Hepatocyte (in vitro differentiated cells): ENCODE measurements around the gene PRR23E. TPM values are rescaled to one million over a fixed set of nuclear protein-coding genes. Genes with fewer than 3 reads are reported as not detected.

Source experiments
- DNase-seq: peaks from one replicate; pipeline ENCODE4 v3.0.0-alpha.2; 2016; ENCODE audit warnings: low spot score
- H2AFZ ChIP-seq: fragments of 200-600 bp; sonication (generic); 2 replicates; pipeline ENCODE4 v1.6.0; 2016; ENCODE audit warnings: antibody characterized with exemption, mild to moderate bottlenecking
- H3K27ac ChIP-seq: fragments of 200-600 bp; sonication (generic); 2 replicates; pipeline ENCODE4 v1.5.1; 2016; ENCODE audit warnings: mild to moderate bottlenecking
- H3K27me3 ChIP-seq: fragments of 200-600 bp; sonication (generic); 2 replicates; pipeline ENCODE4 v1.6.1; 2016
- H3K36me3 ChIP-seq: fragments of 200-600 bp; sonication (generic); replicated peaks from 2 replicates; pipeline ENCODE4 v1.5.1; 2016; ENCODE audit warnings: low read depth; ENCODE audit not compliant: insufficient read depth
- H3K4me1 ChIP-seq: fragments of 200-600 bp; sonication (generic); 2 replicates; pipeline ENCODE4 v1.5.1; 2016; ENCODE audit warnings: mild to moderate bottlenecking, moderate library complexity; ENCODE audit not compliant: insufficient read depth
- H3K4me2 ChIP-seq: fragments of 200-600 bp; sonication (generic); 2 replicates; pipeline ENCODE4 v1.6.0; 2016
- H3K4me3 ChIP-seq: fragments of 200-600 bp; sonication (generic); 2 replicates; pipeline ENCODE4 v1.5.1; 2016; ENCODE audit warnings: mild to moderate bottlenecking
- H3K79me2 ChIP-seq: fragments of 200-600 bp; sonication (generic); 2 replicates; pipeline ENCODE4 v1.6.0; 2017; ENCODE audit warnings: mild to moderate bottlenecking
- H3K9me2 ChIP-seq: fragments of 200-600 bp; sonication (generic); replicated peaks from 2 replicates; pipeline ENCODE4 v1.6.0; 2017; ENCODE audit warnings: mild to moderate bottlenecking; ENCODE audit not compliant: insufficient read depth
- H3K9me3 ChIP-seq: fragments of 200-600 bp; sonication (generic); 2 replicates; pipeline ENCODE4 v1.5.1; 2016; ENCODE audit warnings: low read depth, mild to moderate bottlenecking
- H4K20me1 ChIP-seq: fragments of 200-600 bp; sonication (generic); 2 replicates; pipeline ENCODE4 v1.6.0; 2016; ENCODE audit warnings: mild to moderate bottlenecking; ENCODE audit not compliant: insufficient read depth, poor library complexity, severe bottlenecking
- EZH2 ChIP-seq: fragments of 200-600 bp; sonication (generic); IDR thresholded peaks from 2 replicates; pipeline ENCODE4 v1.6.1; 2016; ENCODE audit warnings: antibody characterized with exemption, mild to moderate bottlenecking, borderline replicate concordance
- EZH2phosphoT487 ChIP-seq: fragments of 200-600 bp; sonication (generic); IDR thresholded peaks from one replicate; pipeline ENCODE4 v1.6.1; 2018; ENCODE audit warnings: antibody characterized with exemption, mild to moderate bottlenecking, low read depth, moderate library complexity; ENCODE audit not compliant: unreplicated experiment, severe bottlenecking
- WGBS: methylation state at CpG from one replicate; pipeline ENCODE4 v1.1.6; 2016; ENCODE audit warnings: low lambda C conversion rate; ENCODE audit errors: missing lambda C conversion rate; 5-methylcytosine and 5-hydroxymethylcytosine counted together
- polyA plus RNA-seq: library from polyadenylated mRNA; unstranded; fragments of >200 nt; fragmentation: Nextera tagmentation; extraction: Ambion mirVana; gene quantifications from 2 replicates; pipeline ENCODE4 v1.2.1, GENCODE V29; 2016
- total RNA-seq: library from RNA; depleted of rRNA; stranded (reverse); fragments of >200 nt; gene quantifications from 2 replicates; pipeline ENCODE4 v1.2.3, GENCODE V29; 2014
- TF ChIP-seq, protein P1 (sequence below): fragments of 200-600 bp; sonication (generic); IDR thresholded peaks from 2 replicates; pipeline ENCODE4 v1.5.1; 2016; ENCODE audit warnings: antibody characterized with exemption, mild to moderate bottlenecking; ENCODE audit not compliant: poor library complexity

PRR23E gene
- total and polyA plus RNA-seq, 2 experiments from 2014 or later: not detected

GRCh38 chr3:127213381-127213918, 20.5 kb downstream of the PRR23E start:
- Histone ChIP-seq H3K27me3 (peaks cover 22% of the 10 kb centered on the region), H3K79me2 (no peaks in the 10 kb centered on the region), H3K4me3 (no peak overlapping the region), H3K27ac (no peak overlapping the region), H3K4me2 (no peak overlapping the region), H3K36me3 (no peaks in the 10 kb centered on the region), H3K9me3 (no peaks in the 10 kb centered on the region), H3K4me1 (no peaks in the 10 kb centered on the region), H4K20me1 (no peaks in the 10 kb centered on the region), H3K9me2 (no peaks in the 10 kb centered on the region), H2AFZ (no peak overlapping the region)
- TF ChIP-seq EZH2: no peak
- 73% methylated on average over 4 of the region's 4 CpGs for WGBS
- DNase-seq: no peak

- Histone ChIP-seq H3K27ac (no peak overlapping the region), H3K4me1 (no peaks in the 10 kb centered on the region), H4K20me1 (no peaks in the 10 kb centered on the region), H3K9me2 (no peaks in the 10 kb centered on the region), H3K79me2 (no peaks in the 10 kb centered on the region), H3K36me3 (no peaks in the 10 kb centered on the region), H2AFZ (no peak overlapping the region), H3K4me2 (no peak overlapping the region), H3K9me3 (no peaks in the 10 kb centered on the region), H3K27me3 (peaks cover 22% of the 10 kb centered on the region), H3K4me3 (no peak overlapping the region)
- no peak for DNase-seq
- TF ChIP-seq EZH2: no peak
- WGBS: 49% methylated on average over 3 of the region's 3 CpGs
These were observed 22.0 kb downstream of the PRR23E start for GRCh38 chr3:127214975-127215374.

DNA sequence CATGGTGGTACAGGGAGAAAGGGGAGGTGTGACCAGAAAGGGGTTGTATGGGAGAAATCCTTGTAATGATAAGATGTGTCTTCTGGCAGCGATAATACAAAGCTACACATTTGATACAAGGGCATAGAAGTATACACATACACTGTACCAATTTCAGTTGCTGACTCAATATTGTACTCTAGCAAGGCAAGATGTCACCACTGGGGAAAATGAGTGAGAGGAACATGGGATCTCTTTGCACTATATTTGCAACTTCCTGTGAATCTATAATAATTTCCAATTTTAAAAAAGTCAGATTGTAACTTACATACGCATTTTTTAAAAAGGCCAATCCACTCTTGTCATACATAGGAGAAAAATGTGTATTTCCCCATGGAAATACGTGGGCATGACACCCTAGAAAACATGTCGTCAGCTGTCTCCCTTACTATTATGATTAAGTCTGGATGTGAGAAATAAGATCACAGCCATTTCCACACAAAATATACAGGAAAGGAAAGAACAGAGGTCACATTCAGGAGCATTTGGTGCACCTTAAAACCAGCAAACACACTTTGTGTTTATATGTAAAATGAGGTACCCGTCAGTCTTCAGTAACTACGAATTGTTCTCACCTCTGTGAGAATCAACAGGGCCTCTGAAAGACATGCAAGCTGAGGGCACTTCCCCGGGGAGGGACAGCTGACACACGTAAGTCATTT, 22.9 kb downstream of the PRR23E start:
- Histone ChIP-seq H3K4me1 (no peaks in the 10 kb centered on the region), H3K36me3 (no peaks in the 10 kb centered on the region), H4K20me1 (no peaks in the 10 kb centered on the region), H3K9me2 (no peaks in the 10 kb centered on the region), H3K79me2 (no peaks in the 10 kb centered on the region), H2AFZ (no peak overlapping the region), H3K4me3 (no peak overlapping the region), H3K9me3 (no peaks in the 10 kb centered on the region), H3K27ac (no peak overlapping the region), H3K27me3 (peaks cover 22% of the 10 kb centered on the region), H3K4me2 (no peak overlapping the region)
- DNase-seq: no peak
- WGBS: 60% methylated on average over 8 of the region's 8 CpGs
- TF ChIP-seq EZH2phosphoT487 (no peak), EZH2 (no peak)
- TF ChIP-seq, protein P1, sequence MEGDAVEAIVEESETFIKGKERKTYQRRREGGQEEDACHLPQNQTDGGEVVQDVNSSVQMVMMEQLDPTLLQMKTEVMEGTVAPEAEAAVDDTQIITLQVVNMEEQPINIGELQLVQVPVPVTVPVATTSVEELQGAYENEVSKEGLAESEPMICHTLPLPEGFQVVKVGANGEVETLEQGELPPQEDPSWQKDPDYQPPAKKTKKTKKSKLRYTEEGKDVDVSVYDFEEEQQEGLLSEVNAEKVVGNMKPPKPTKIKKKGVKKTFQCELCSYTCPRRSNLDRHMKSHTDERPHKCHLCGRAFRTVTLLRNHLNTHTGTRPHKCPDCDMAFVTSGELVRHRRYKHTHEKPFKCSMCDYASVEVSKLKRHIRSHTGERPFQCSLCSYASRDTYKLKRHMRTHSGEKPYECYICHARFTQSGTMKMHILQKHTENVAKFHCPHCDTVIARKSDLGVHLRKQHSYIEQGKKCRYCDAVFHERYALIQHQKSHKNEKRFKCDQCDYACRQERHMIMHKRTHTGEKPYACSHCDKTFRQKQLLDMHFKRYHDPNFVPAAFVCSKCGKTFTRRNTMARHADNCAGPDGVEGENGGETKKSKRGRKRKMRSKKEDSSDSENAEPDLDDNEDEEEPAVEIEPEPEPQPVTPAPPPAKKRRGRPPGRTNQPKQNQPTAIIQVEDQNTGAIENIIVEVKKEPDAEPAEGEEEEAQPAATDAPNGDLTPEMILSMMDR: no peak

GRCh38 chr3:127216415-127217261, 23.7 kb downstream of the PRR23E start:
- Histone ChIP-seq H2AFZ (no peak overlapping the region), H3K4me1 (no peaks in the 10 kb centered on the region), H3K4me2 (no peak overlapping the region), H3K4me3 (no peak overlapping the region), H3K27ac (no peak overlapping the region), H3K9me2 (no peaks in the 10 kb centered on the region), H3K36me3 (no peaks in the 10 kb centered on the region), H4K20me1 (no peaks in the 10 kb centered on the region), H3K79me2 (no peaks in the 10 kb centered on the region), H3K27me3 (peaks cover 22% of the 10 kb centered on the region), H3K9me3 (no peaks in the 10 kb centered on the region)
- WGBS: 90% methylated on average over 16 of the region's 16 CpGs
- no peak for DNase-seq
- TF ChIP-seq, protein P1: no peak
- no peak for TF ChIP-seq EZH2
- no peak for TF ChIP-seq EZH2phosphoT487
